HG03159 (cell line): ENCODE data around the gene VPREB1.
"Not testable (repeated sequence)": the region's sequence is repeated elsewhere in the genome, so short reads cannot be mapped to it uniquely, and the experiment has no call there.

Experiments
- ATAC-seq: cut with Tn5 transposase; IDR thresholded peaks from one replicate; pipeline ENCODE4 v1.9.1; 2021; ENCODE audit warnings: mild to moderate bottlenecking, moderate library complexity; ENCODE audit not compliant: unreplicated experiment

The VPREB1 gene

GRCh38 chr22:22213231-22213630 lies 31.4 kb upstream of the VPREB1 start:
- no peak for ATAC-seq

GRCh38 chr22:22214819-22215329 lies 29.7 kb upstream of the VPREB1 start:
- ATAC-seq: no peak

- ATAC-seq: no peak
These were observed 28.7 kb upstream of the VPREB1 start for GRCh38 chr22:22215659-22216449.

GRCh38 chr22:22216450-22216959 lies 28.1 kb upstream of the VPREB1 start:
- no peak for ATAC-seq

- no peak for ATAC-seq
These were observed 26.3 kb upstream of the VPREB1 start for GRCh38 chr22:22218302-22218701.

GRCh38 chr22:22219140-22219996 lies 25.2 kb upstream of the VPREB1 start:
- ATAC-seq: no peak

- not testable (repeated sequence) for ATAC-seq
These were observed 23.5 kb upstream of the VPREB1 start for GRCh38 chr22:22221043-22221442.

- ATAC-seq: no peak
These were observed 18.0 kb upstream of the VPREB1 start for GRCh38 chr22:22226448-22227187.

- no peak for ATAC-seq
These were observed 16.2 kb upstream of the VPREB1 start for GRCh38 chr22:22228421-22228820.

- no peak for ATAC-seq
These were observed 15.7 kb upstream of the VPREB1 start for GRCh38 chr22:22228921-22229320.

GRCh38 chr22:22229683-22230420 lies 14.7 kb upstream of the VPREB1 start:
- no peak for ATAC-seq

GRCh38 chr22:22230438-22230837 lies 14.1 kb upstream of the VPREB1 start:
- ATAC-seq: no peak

GRCh38 chr22:22233081-22233480 lies 11.5 kb upstream of the VPREB1 start:
- no peak for ATAC-seq

GRCh38 chr22:22235558-22235957 lies 9.0 kb upstream of the VPREB1 start:
- no peak for ATAC-seq

GRCh38 chr22:22237521-22237920 lies 7.1 kb upstream of the VPREB1 start:
- no peak for ATAC-seq

- ATAC-seq: no peak
These were observed 5.2 kb upstream of the VPREB1 start for GRCh38 chr22:22239311-22239939.

- no peak for ATAC-seq
These were observed 3.1 kb upstream of the VPREB1 start for GRCh38 chr22:22241554-22241898.

- ATAC-seq: no peak
These were observed 2.1 kb upstream of the VPREB1 start for GRCh38 chr22:22242488-22242887.

- ATAC-seq: no peak
These were observed 1.4 kb upstream of the VPREB1 start for GRCh38 chr22:22243033-22243680.
